B cell (primary cell): ENCODE measurements around the gene GPBP1L1. TPM values are rescaled to one million over a fixed set of nuclear protein-coding genes. Genes with fewer than 3 reads are reported as not detected.

Experiments used
- ATAC-seq: fragments of 200-7000 bp; cut with Tn5 transposase; one replicate; pipeline ENCODE4 v1.10.0; 2021; ENCODE audit warnings: low read depth, mild to moderate bottlenecking, moderate number of reproducible peaks, moderate library complexity
- CTCF ChIA-PET: fragments of 350-600 bp; sonication (Branson Sonifier 250); formaldehyde crosslinking; loops from one replicate; lab custom pipeline; 2021; ENCODE audit warnings: antibody characterized with exemption, inconsistent platforms; lab: Charles Lee
- POLR2A ChIA-PET: fragments of 350-600 bp; sonication (Branson Sonifier 250); formaldehyde crosslinking; loops from one replicate; lab custom pipeline; 2021; ENCODE audit warnings: antibody characterized with exemption; lab: Charles Lee
- DNase-seq: peaks from one replicate; pipeline ENCODE4 v3.0.0; 2013
- H2AFZ ChIP-seq: 2 replicates; pipeline ENCODE4 v1.6.1; 2012; ENCODE audit warnings: mild to moderate bottlenecking, low read depth, low read length; ENCODE audit not compliant: insufficient read depth, poor library complexity, severe bottlenecking
- H3K27ac ChIP-seq, 2 donors: 1 replicate in 1 of 2; 2 replicates in 1 of 2; pipeline ENCODE4 v1.5.1; 2012 to 2013; ENCODE audit warnings: low read length in 2 of 2, mild to moderate bottlenecking in 2 of 2, moderate library complexity in 1 of 2
- H3K27me3 ChIP-seq, 4 experiments: fragments of 200-600 bp in 1 of 4; sonication (generic) in 1 of 4; replicated peaks in 1 of 4; 1 replicate in 2 of 4; 2 replicates in 2 of 4; pipeline versions ENCODE4 v1.6.1 to v1.7.0; 2013 to 2016; ENCODE audit warnings: low read length in 3 of 4, mild to moderate bottlenecking in 2 of 4, mixed read lengths in 1 of 4, moderate library complexity in 1 of 4; ENCODE audit not compliant: insufficient read depth in 4 of 4, control insufficient read depth in 3 of 4; ENCODE audit errors: control extremely low read depth in 1 of 4
- H3K36me3 ChIP-seq, 2 experiments: replicated peaks in 1 of 2; 1 replicate in 1 of 2; 2 replicates in 1 of 2; pipeline versions ENCODE4 v1.6.1 to v1.7.1; 2013; ENCODE audit warnings: low read length in 1 of 2; ENCODE audit not compliant: insufficient read depth in 2 of 2, control insufficient read depth in 1 of 2; ENCODE audit errors: control extremely low read depth in 1 of 2, extremely low read depth in 1 of 2
- H3K4me1 ChIP-seq, 2 donors: fragments of 200-600 bp in 1 of 2; sonication (generic) in 1 of 2; 1 replicate in 1 of 2; 2 replicates in 1 of 2; pipeline versions ENCODE4 v1.5.1 to v1.6.1; 2013 to 2017; ENCODE audit warnings: low read length in 2 of 2; ENCODE audit not compliant: control insufficient read depth in 2 of 2, insufficient read depth in 2 of 2
- H3K4me2 ChIP-seq: replicated peaks from 2 replicates; pipeline ENCODE3; 2012; ENCODE audit warnings: mild to moderate bottlenecking, low read depth, low read length; ENCODE audit not compliant: poor library complexity, severe bottlenecking
- H3K4me3 ChIP-seq, 5 experiments: fragments of 200-600 bp in 1 of 5; sonication (generic) in 1 of 5; 1 replicate in 3 of 5; 2 replicates in 2 of 5; pipeline versions ENCODE4 v1.5.1 to v1.7.0; 2011 to 2016; ENCODE audit warnings: low read length in 4 of 5, mild to moderate bottlenecking in 4 of 5, low read depth in 2 of 5, control low read depth in 1 of 5, moderate library complexity in 1 of 5; ENCODE audit not compliant: insufficient read depth in 1 of 5; ENCODE audit errors: control extremely low read depth in 1 of 5, extremely low read depth in 1 of 5
- H3K79me2 ChIP-seq: fragments of 200-600 bp; sonication (generic); one replicate; pipeline ENCODE4 v1.6.0; 2016; ENCODE audit warnings: low read length; ENCODE audit not compliant: control insufficient read depth, insufficient read depth
- H3K9ac ChIP-seq: fragments of 200-600 bp; sonication (generic); 2 replicates; pipeline ENCODE4 v1.6.1; 2017; ENCODE audit warnings: mild to moderate bottlenecking, low read length, moderate library complexity
- H3K9me3 ChIP-seq, 3 donors: one replicate each; pipeline versions ENCODE4 v1.6.1 to v1.7.1; 2013; ENCODE audit warnings: low read length in 2 of 3; ENCODE audit not compliant: control insufficient read depth in 2 of 3, insufficient read depth in 1 of 3; ENCODE audit errors: control extremely low read depth in 1 of 3
- H4K20me1 ChIP-seq: 2 replicates; pipeline ENCODE4 v1.6.0; 2012; ENCODE audit warnings: mild to moderate bottlenecking, low read length; ENCODE audit not compliant: insufficient read depth, control insufficient read depth, poor library complexity, severe bottlenecking
- H3K27ac Mint-ChIP-seq: one replicate; pipeline ENCODE4 v1.8.0; 2021; ENCODE audit warnings: mixed read lengths
- H3K27me3 Mint-ChIP-seq: one replicate; pipeline ENCODE4 v1.8.0; 2021; ENCODE audit warnings: mixed read lengths
- H3K4me1 Mint-ChIP-seq: one replicate; pipeline ENCODE4 v1.8.0; 2021; ENCODE audit warnings: mixed read lengths
- H3K4me3 Mint-ChIP-seq: one replicate; pipeline ENCODE4 v1.8.0; 2021; ENCODE audit warnings: mixed read lengths
- H3K9me3 Mint-ChIP-seq: one replicate; pipeline ENCODE4 v1.8.0; 2022; ENCODE audit warnings: mixed read lengths; ENCODE audit not compliant: insufficient read depth
- CTCF ChIP-seq: fragments of 200-600 bp; IDR thresholded peaks from one replicate; pipeline ENCODE4 v1.8.0; 2022; ENCODE audit warnings: antibody characterized with exemption, mild to moderate bottlenecking
- EZH2 ChIP-seq: IDR thresholded peaks from 2 replicates; pipeline ENCODE4 v1.6.1; 2012; ENCODE audit warnings: borderline replicate concordance, low read depth, mild to moderate bottlenecking, moderate library complexity, low read length; ENCODE audit not compliant: insufficient read depth, poor library complexity, severe bottlenecking
- WGBS: methylation state at CpG from one replicate; pipeline ENCODE4 v1.1.5; 2013; ENCODE audit warnings: missing lambda C conversion rate; ENCODE audit not compliant: insufficient coverage; 5-methylcytosine and 5-hydroxymethylcytosine counted together
- intact Hi-C: fragments of 100-400 bp; cut with micrococcal nuclease; formaldehyde crosslinking; loops from one replicate; pipeline ENCODE4 v1.10.0; 2022
- polyA plus RNA-seq: library from polyadenylated mRNA; depleted of rRNA; stranded (reverse); fragments of >200 nt; gene quantifications from 2 replicates; pipeline ENCODE4 v1.2.3, GENCODE V29; 2012
- total RNA-seq, 2 donors: library from RNA; stranded (reverse); fragments of 120-200 nt in 1 of 2; gene quantifications; 1 replicate in 1 of 2; 2 replicates in 1 of 2; pipeline versions ENCODE4 v1.2.3 to v1.2.4, GENCODE V29; 2013 to 2022

The GPBP1L1 gene
- total and polyA plus RNA-seq, 2 donors (not counting 1 experiment from before 2014, with no cell fraction given) = 75.5 to 137 TPM

- 79% methylated on average over 8 of the region's 10 CpGs for whole genome bisulfite sequencing
- ATAC-seq (no peak), DNase-seq (no peak)
- TF ChIP-seq CTCF (no peak), EZH2 (no peak)
- H3K4me3 ChIP-seq = no peak overlapping the region
- no peaks in the 10 kb centered on the region for H3K9me3 Mint-ChIP-seq
- H3K9me3 ChIP-seq = no peaks in the 10 kb centered on the region
- peaks cover 31 to 42% of the 10 kb centered on the region in 2 donors for H3K4me1 ChIP-seq
- peaks cover 22% of the 10 kb centered on the region for H3K79me2 ChIP-seq
- H3K4me3 Mint-ChIP-seq = no peak overlapping the region
- H3K27ac ChIP-seq = no peak overlapping the region
- no peaks in the 10 kb centered on the region for H3K27me3 ChIP-seq
- no peak overlapping the region for H3K9ac ChIP-seq
- ChIA-PET POLR2A (no interaction called here), CTCF (no interaction called here)
- H3K27ac Mint-ChIP-seq = peak overlapping the region; percentile 2
- H3K36me3 ChIP-seq = peaks cover 2 to 60% of the 10 kb centered on the region in 2 experiments
- no peak overlapping the region for H3K4me2 ChIP-seq
- intact Hi-C loops = no loop called here
- H2AFZ ChIP-seq = no peak overlapping the region
- peaks cover 51% of the 10 kb centered on the region for H3K4me1 Mint-ChIP-seq
- peaks cover 22% of the 10 kb centered on the region for H4K20me1 ChIP-seq
- no peaks in the 10 kb centered on the region for H3K27me3 Mint-ChIP-seq
Measured at GRCh38 chr1:45610589-45611226, 75.6 kb downstream of the GPBP1L1 start.
